ENCODE results near the gene SMS. TPM values are rescaled to one million over a fixed set of nuclear protein-coding genes. Genes with fewer than 3 reads are reported as not detected.

The SMS gene
- total RNA-seq (10 to 100 TPM; 25.5 to 77.2 (median 50.2) TPM), polyA plus RNA-seq (100 to 1,000 TPM in 1 of 2 donors, 10 to 100 TPM in 1; 24.0 to 109 TPM)
- long read RNA-seq, donor 1, transcript SMS-202 (11 exons, 1,837 nt), result major isoform, 55 of 61 reads
- long read RNA-seq, donor 1, partial matches to known transcripts, result 1 of 61 reads
- long read RNA-seq, donor 1, other reads (novel, unspliced or antisense), result 5 of 61 reads
- long read RNA-seq, donor 2, transcript SMS-202 (11 exons, 1,837 nt), result major isoform, 227 of 239 reads
- long read RNA-seq, donor 2, partial matches to known transcripts, result 4 of 239 reads
- long read RNA-seq, donor 2, other reads (novel, unspliced or antisense), result 5 of 239 reads
- long read RNA-seq, donor 3, transcript SMS-202 (11 exons, 1,837 nt), result major isoform, 69 of 73 reads
- long read RNA-seq, donor 3, partial matches to known transcripts, result 3 of 73 reads
- long read RNA-seq, donor 3, other reads (novel, unspliced or antisense), result 0 of 73 reads

GRCh38 chrX:21940356-21940829 is at the start of gene SMS:
Gene SMS (plus strand): TSS chrX:21940709. CDS start chrX:21940825, 116 bp downstream.
- Histone ChIP-seq H3K27ac (peak within 1 kb of the TSS; percentile 47 to 82 (median 78)), H3K27me3 (peaks cover 0 to 5% (median 0%) of the 10 kb centered on the region in 9 donors), H3K4me1 (peaks cover 0 to 21% (median 1%) of the 10 kb centered on the region in 12 donors), H3K36me3 (no peaks in the 10 kb centered on the region), H3K4me3 (peak within 1 kb of the TSS; percentile 23 to 80 (median 57)), H3K9me3 (no peaks in the 10 kb centered on the region)
- DNase-seq (peak; percentile 79 to 86 (median 85)), ATAC-seq (peak; percentile 84 to 96 (median 94))
- TF ChIP-seq CTCF (IDR thresholded peaks at IDR 0.05) (no peak), POLR2A (IDR thresholded peaks at IDR 0.05) (peak in 1 of 2 donors; percentile 57)
- 0 to 53% (median 23%) methylated on average over 17 to 46 of the region's 46 CpGs for WGBS, 4 donors
- intact Hi-C loops (cut with DNase I), result loop anchor here in 3 of 10 donors (1.0 to 10.0 kb wide), 4 partner anchors 96 to 186 kb away; partner anchors contain the start of genes MBTPS2 (in 2 of the 3) and SMPX (in 1 of the 3)

GRCh38 chrX:21905313-21905712 is 35.2 kb upstream of the SMS start:
- Histone ChIP-seq H3K27me3 (peaks cover 0 to under 1% (median 0%) of the 10 kb centered on the region in 9 donors), H3K27ac (no peak overlapping the region), H3K9me3 (no peaks in the 10 kb centered on the region), H3K4me1 (no peaks in the 10 kb centered on the region), H3K4me3 (no peak overlapping the region), H3K36me3 (peaks cover 0 to 2% (median 0%) of the 10 kb centered on the region in 9 donors)
- intact Hi-C loops (cut with DNase I), result no loop called here
- ATAC-seq (no peak), DNase-seq (no peak)
- no peak for TF ChIP-seq POLR2A (IDR thresholded peaks at IDR 0.05)
- no peak for TF ChIP-seq CTCF (IDR thresholded peaks at IDR 0.05)
- WGBS, 4 donors, result 47 to 81% (median 63%) methylated on average over 2 of the region's 2 CpGs

- 76 to 98% (median 87%) methylated on average over 3 of the region's 3 CpGs for WGBS, 4 donors
- Histone ChIP-seq H3K27me3 (no peaks in the 10 kb centered on the region), H3K4me3 (no peak overlapping the region), H3K9me3 (no peaks in the 10 kb centered on the region), H3K36me3 (peaks cover 0 to 2% (median 0%) of the 10 kb centered on the region in 9 donors), H3K27ac (no peak overlapping the region), H3K4me1 (no peaks in the 10 kb centered on the region)
- DNase-seq, result no peak
- no peak for ATAC-seq
- intact Hi-C loops (cut with DNase I), result no loop called here
- TF ChIP-seq CTCF (IDR thresholded peaks at IDR 0.05) (no peak), POLR2A (IDR thresholded peaks at IDR 0.05) (no peak)
Observed at GRCh38 chrX:21905953-21906352, 34.6 kb upstream of the SMS start.

- H3K27me3 ChIP-seq, result no peaks in the 10 kb centered on the region
- DNase-seq (no peak), ATAC-seq (no peak)
- intact Hi-C loops (cut with DNase I), result no loop called here
- WGBS, 4 donors, result 50 to 79% (median 60%) methylated on average over 1 of the region's 1 CpG
- no peaks in the 10 kb centered on the region for H3K9me3 ChIP-seq
- H3K36me3 ChIP-seq, result no peaks in the 10 kb centered on the region
- no peak overlapping the region for H3K4me3 ChIP-seq
- H3K27ac ChIP-seq, result no peak overlapping the region
- H3K4me1 ChIP-seq, result no peaks in the 10 kb centered on the region
- no peak for TF ChIP-seq POLR2A (IDR thresholded peaks at IDR 0.05)
- no peak for TF ChIP-seq CTCF (IDR thresholded peaks at IDR 0.05)
Observed at GRCh38 chrX:21907260-21907659, 33.2 kb upstream of the SMS start.

Measured in heart left ventricle (tissue), 16 donors.